Measurements from ENCODE around the gene PRTN3. TPM values are rescaled to one million over a fixed set of nuclear protein-coding genes. Genes with fewer than 3 reads are reported as not detected.

PRTN3 gene
- total RNA-seq, 2 donors from 2014 or later, result 2.6 TPM; not detected in 1

DNA sequence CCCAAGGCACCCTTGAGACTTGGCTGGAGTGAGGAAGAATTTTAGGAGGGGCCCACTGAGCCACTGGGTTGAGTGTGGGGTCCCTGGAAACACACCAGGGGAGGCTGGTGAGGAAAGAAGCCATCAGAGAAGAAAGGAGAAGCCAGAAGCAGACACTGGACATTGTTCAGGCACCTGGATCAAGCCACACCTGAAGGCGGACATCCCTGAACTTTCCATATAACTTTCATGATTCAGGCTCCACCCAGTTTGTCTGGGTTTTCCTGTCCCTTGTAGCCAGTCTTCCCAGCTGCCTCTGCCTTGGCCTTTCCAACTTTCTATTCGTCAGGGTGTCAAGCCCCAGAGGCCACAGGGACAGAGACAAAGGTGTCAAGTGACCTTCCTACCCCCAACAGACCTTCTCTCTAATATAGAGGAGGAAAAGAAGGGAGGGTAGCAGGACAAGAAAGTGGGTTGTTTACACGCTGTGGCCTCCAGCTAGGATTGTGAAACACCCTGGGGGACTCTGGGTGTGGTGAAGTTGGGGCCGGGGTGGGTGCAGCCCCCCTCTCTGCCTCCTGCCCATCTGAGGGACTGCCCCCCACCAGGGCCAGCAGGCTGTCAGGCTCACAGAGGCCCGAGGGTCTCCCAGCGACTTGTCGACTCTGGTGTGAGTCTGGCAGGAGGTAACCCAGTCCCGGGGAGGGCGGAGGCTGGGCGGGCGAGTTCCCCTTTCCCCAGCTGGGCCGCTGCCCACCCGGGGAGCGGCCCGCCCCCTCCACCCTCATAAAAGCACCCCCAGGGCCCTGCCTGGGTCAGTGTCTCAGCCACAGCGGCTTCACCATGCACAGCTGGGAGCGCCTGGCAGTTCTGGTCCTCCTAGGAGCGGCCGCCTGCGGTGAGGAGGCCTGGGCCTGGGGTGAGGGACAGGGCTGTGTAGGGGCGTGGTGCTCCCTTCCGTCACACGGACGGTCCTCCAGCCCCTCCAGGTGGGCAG is 18.4 kb downstream of the PRTN3 start, which contains the start of gene CFD:
Gene CFD (plus strand): TSS at position 797 of the 976 bp plus-strand sequence. CDS start 26 bp downstream, at position 823.
- Histone ChIP-seq H3K9me3 (no peaks in the 10 kb centered on the region), H3K27ac (peak within 1 kb of the TSS in 1 of 2 donors; percentile 63), H3K27me3 (replicated peaks; ENCODE audit: insufficient read depth) (no peaks in the 10 kb centered on the region), H3K4me3 (peak within 1 kb of the TSS; percentile 25), H3K4me1 (replicated peaks) (no peaks in the 10 kb centered on the region), H3K36me3 (no peaks in the 10 kb centered on the region)
- intact Hi-C loops (cut with DNase I), result loop anchor here (5.0 kb wide), 1 partner anchor 57 kb away; no protein-coding TSS in a partner anchor
- WGBS, result 34% methylated on average over 24 of the region's 24 CpGs
- DNase-seq (ENCODE audit: low spot score), result no peak
- TF ChIP-seq, protein P1, sequence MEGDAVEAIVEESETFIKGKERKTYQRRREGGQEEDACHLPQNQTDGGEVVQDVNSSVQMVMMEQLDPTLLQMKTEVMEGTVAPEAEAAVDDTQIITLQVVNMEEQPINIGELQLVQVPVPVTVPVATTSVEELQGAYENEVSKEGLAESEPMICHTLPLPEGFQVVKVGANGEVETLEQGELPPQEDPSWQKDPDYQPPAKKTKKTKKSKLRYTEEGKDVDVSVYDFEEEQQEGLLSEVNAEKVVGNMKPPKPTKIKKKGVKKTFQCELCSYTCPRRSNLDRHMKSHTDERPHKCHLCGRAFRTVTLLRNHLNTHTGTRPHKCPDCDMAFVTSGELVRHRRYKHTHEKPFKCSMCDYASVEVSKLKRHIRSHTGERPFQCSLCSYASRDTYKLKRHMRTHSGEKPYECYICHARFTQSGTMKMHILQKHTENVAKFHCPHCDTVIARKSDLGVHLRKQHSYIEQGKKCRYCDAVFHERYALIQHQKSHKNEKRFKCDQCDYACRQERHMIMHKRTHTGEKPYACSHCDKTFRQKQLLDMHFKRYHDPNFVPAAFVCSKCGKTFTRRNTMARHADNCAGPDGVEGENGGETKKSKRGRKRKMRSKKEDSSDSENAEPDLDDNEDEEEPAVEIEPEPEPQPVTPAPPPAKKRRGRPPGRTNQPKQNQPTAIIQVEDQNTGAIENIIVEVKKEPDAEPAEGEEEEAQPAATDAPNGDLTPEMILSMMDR (IDR thresholded peaks at IDR 0.05), result no peak
- no peak for TF ChIP-seq POLR2AphosphoS5 (IDR thresholded peaks at IDR 0.05)
- TF ChIP-seq POLR2A (IDR thresholded peaks at IDR 0.05), result no peak

DNA sequence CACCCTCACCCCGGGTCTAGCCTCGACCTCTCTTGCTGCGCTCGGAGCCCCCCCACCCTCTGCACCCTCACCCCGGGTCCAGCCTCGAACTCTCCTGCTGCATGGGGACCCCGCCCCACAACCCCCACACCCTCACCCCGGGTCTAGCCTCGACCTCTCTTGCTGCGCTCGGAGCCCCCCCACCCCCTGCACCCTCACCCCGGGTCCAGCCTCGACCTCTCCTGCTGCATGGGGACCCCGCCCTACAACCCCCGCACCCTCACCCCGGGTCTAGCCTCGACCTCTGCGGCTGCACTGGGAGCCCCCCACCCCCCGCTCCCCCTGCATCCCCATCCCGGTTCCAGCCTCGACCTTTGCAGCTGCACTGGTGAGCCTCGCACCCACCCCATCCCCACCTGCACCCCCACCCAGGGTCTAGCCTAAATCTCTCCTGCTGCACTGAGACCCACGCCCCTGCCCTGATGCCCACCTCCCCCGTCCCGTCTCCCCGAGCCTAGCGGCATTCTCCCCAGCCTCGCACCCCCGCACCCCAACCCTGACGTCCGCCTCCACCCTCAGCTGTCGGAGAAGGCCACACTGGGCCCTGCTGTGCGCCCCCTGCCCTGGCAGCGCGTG is 20.4 kb downstream of the PRTN3 start:
- Histone ChIP-seq H3K36me3 (no peaks in the 10 kb centered on the region), H3K4me1 (replicated peaks) (no peaks in the 10 kb centered on the region), H3K27ac (no peak overlapping the region), H3K4me3 (no peak overlapping the region), H3K27me3 (replicated peaks; ENCODE audit: insufficient read depth) (no peaks in the 10 kb centered on the region), H3K9me3 (no peaks in the 10 kb centered on the region)
- DNase-seq (ENCODE audit: low spot score), result no peak
- TF ChIP-seq POLR2A (IDR thresholded peaks at IDR 0.05) (no peak), POLR2AphosphoS5 (IDR thresholded peaks at IDR 0.05) (no peak)
- TF ChIP-seq, protein P1 (IDR thresholded peaks at IDR 0.05), result no peak
- intact Hi-C loops (cut with DNase I), result no loop called here
- 49% methylated on average over 23 of the region's 35 CpGs for WGBS

DNA sequence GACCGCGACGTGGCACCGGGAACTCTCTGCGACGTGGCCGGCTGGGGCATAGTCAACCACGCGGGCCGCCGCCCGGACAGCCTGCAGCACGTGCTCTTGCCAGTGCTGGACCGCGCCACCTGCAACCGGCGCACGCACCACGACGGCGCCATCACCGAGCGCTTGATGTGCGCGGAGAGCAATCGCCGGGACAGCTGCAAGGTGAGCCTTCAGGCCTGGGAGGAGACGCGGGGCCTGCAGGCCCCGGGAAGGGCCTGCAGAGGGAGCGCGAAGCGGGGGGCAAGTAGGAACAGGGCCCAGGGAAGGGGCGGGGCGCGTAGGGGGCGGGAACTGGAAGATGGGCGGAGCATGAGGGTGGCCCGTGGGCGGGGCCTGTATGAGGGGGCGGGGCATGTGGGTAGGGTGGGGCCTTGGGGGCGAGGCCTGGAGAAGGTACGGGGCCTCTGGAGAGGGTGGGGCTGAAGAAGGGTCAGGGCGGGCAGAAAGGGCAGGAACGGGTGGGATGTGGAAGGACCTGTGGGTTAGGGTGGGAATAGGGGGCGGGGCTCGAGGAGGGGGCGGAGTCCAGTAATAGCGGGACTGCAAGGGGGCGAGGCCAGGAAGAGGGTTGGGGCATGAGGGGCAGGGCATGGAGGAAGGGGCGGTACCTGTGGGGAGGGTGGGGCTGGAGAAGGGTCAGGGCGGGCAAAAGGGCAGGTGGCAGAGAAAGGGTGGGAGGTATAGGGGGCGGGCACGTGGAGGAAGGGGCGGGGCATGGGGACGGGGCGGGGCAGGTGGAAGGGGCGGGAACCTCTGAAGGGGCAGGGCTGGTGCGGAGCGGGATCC is 21.2 kb downstream of the PRTN3 start:
- Histone ChIP-seq H3K27me3 (replicated peaks; ENCODE audit: insufficient read depth) (no peaks in the 10 kb centered on the region), H3K27ac (no peak overlapping the region), H3K4me1 (replicated peaks) (no peaks in the 10 kb centered on the region), H3K9me3 (no peaks in the 10 kb centered on the region), H3K36me3 (no peaks in the 10 kb centered on the region), H3K4me3 (no peak overlapping the region)
- no peak for DNase-seq (ENCODE audit: low spot score)
- 19% methylated on average over 59 of the region's 60 CpGs for WGBS
- intact Hi-C loops (cut with DNase I), result loop anchor here (2.0 kb wide), 1 partner anchor 59 kb away; no protein-coding TSS in a partner anchor
- no peak for TF ChIP-seq POLR2A (IDR thresholded peaks at IDR 0.05)
- no peak for TF ChIP-seq POLR2AphosphoS5 (IDR thresholded peaks at IDR 0.05)
- TF ChIP-seq, protein P1 (IDR thresholded peaks at IDR 0.05), result no peak

DNA sequence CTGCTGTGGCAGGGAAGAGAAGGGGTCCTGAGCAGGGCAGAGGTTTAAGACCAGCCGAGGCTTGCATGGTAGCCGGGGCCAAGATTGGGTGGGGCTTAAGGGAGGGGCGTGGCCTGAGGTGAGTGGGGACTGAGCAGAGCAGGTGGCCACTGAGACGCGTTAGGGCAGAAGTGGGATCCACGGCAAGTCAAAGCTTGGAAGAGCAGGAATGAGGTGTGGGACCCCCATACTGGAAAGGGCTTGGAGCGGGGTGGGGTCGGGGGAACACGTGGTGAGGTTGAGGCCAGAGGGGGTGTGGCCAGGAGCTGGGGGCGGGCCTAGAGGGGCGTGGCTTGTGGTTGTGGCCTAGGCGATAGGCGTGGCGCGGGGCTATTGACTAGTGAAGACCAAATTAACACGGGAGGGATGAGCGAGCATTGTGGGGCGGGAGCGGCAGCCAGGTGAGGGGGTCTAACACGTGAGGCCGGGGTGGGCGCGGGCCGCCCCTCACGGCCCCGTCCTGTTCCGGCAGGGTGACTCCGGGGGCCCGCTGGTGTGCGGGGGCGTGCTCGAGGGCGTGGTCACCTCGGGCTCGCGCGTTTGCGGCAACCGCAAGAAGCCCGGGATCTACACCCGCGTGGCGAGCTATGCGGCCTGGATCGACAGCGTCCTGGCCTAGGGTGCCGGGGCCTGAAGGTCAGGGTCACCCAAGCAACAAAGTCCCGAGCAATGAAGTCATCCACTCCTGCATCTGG is 21.9 kb downstream of the PRTN3 start:
- H3K4me3 ChIP-seq, result no peak overlapping the region
- intact Hi-C loops (cut with DNase I), result loop anchor here (2.0 kb wide), 1 partner anchor 58 kb away; no protein-coding TSS in a partner anchor
- H3K4me1 ChIP-seq (replicated peaks), result no peaks in the 10 kb centered on the region
- H3K27me3 ChIP-seq (replicated peaks; ENCODE audit: insufficient read depth), result no peaks in the 10 kb centered on the region
- no peaks in the 10 kb centered on the region for H3K36me3 ChIP-seq
- 22% methylated on average over 46 of the region's 48 CpGs for WGBS
- H3K9me3 ChIP-seq, result no peaks in the 10 kb centered on the region
- DNase-seq (ENCODE audit: low spot score), result no peak
- H3K27ac ChIP-seq, result no peak overlapping the region
- TF ChIP-seq POLR2A (IDR thresholded peaks at IDR 0.05), result no peak
- TF ChIP-seq POLR2AphosphoS5 (IDR thresholded peaks at IDR 0.05), result no peak
- TF ChIP-seq, protein P1 (IDR thresholded peaks at IDR 0.05), result no peak

All from prostate gland (tissue), 2 donors.